ENCODE results near the gene DOK6. TPM values are rescaled to one million over a fixed set of nuclear protein-coding genes. Genes with fewer than 3 reads are reported as not detected.

The DOK6 gene
- total and polyA plus RNA-seq, 10 of the 15 experiments (the other 5 are each of a cell fraction or from before 2014, with no cell fraction given) = 0.01 to 0.09 (median 0.04) TPM; not detected in 4

DNA sequence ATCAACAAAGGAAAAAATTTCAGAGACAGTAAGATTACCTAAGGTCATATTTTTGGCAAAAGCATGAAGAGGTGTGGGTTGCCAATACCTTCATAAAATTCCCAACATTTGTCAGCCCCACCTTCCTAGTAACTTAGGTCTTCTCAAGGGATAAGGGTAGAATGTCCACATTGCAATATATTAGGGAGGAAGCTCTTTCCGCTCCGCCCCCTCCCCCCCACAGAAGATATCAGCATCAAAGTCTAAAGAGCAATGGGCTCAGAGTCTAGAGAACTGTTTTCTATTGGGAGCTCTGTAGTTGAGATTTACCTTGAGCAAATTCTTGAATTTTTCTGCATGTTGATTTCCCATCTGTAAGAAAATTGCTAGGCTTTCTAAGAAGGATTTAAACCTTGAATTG is 346.7 kb downstream of the DOK6 start:
- Histone ChIP-seq H3K27me3 (replicated peaks in 1 of 2; ENCODE audit: control insufficient read depth in 2 of 2, insufficient read depth in 2 of 2, low read length in 1 of 2) (no peaks in the 10 kb centered on the region), H3K4me2 (ENCODE audit: control insufficient read depth, insufficient read depth) (no peak overlapping the region), H3K9ac (ENCODE audit: control insufficient read depth, insufficient read depth, low read length) (no peak overlapping the region), H3K4me3 (no peak overlapping the region), H3K9me3 (replicated peaks; ENCODE audit: control insufficient read depth, insufficient read depth, low read length) (no peaks in the 10 kb centered on the region), H3K36me3 (ENCODE audit: control insufficient read depth in 2 of 2, insufficient read depth in 2 of 2, low read length in 1 of 2) (no peaks in the 10 kb centered on the region), H2AFZ (ENCODE audit: control insufficient read depth, low read depth, low read length) (no peak overlapping the region), H3K4me1 (ENCODE audit: control insufficient read depth, insufficient read depth, low read length) (no peaks in the 10 kb centered on the region), H4K20me1 (ENCODE audit: control insufficient read depth, insufficient read depth) (no peaks in the 10 kb centered on the region), H3K79me2 (ENCODE audit: control insufficient read depth, insufficient read depth, low read length) (no peaks in the 10 kb centered on the region), H3K27ac (ENCODE audit: control insufficient read depth, insufficient read depth) (no peak overlapping the region)
- POLR2A ChIA-PET = no interaction called here
- CTCF ChIA-PET = interaction anchor here (0.6 kb wide), 1 partner anchor 444 kb away, joined by 3 read pairs; no protein-coding TSS in a partner anchor
- intact Hi-C loops (cut with micrococcal nuclease; ENCODE audit: unreplicated experiment) (no loop called here), in situ Hi-C loops (cut with MboI) (no loop called here)
- no peak for DNase-seq (ENCODE audit: low read depth, low spot score)
- RAD21 ChIA-PET (ENCODE audit: unreplicated experiment) = no interaction called here
- BruUV-seq (replicated peaks) = no TSS peak
- TF ChIP-seq NFIC (IDR thresholded peaks at IDR 0.05; ENCODE audit: low read depth, low read length) (no peak), NBN (IDR thresholded peaks at IDR 0.05) (no peak), SRF (IDR thresholded peaks at IDR 0.05; ENCODE audit: low read depth in 2 of 2, low read length in 2 of 2) (no peak), PAX5 (IDR thresholded peaks at IDR 0.05; ENCODE audit: borderline replicate concordance, low read depth, low read length) (no peak), ZNF24 (IDR thresholded peaks at IDR 0.05) (no peak), ZZZ3 (IDR thresholded peaks at IDR 0.05; ENCODE audit: control insufficient read depth, insufficient read length, low read depth) (no peak), NR2F1 (conservative IDR thresholded peaks at IDR 0.05) (no peak)
- SMC1A ChIA-PET (ENCODE audit: uncharacterized antibody, unreplicated experiment) = no interaction called here
- FAIRE-seq = no peak
- 0% methylated on average over 2 of the region's 2 CpGs for WGBS (ENCODE audit: insufficient coverage, insufficient replicate concordance, low lambda C conversion rate, missing lambda C conversion rate)
- ATAC-seq = no peak

- Histone ChIP-seq H3K36me3 (ENCODE audit: control insufficient read depth in 2 of 2, insufficient read depth in 2 of 2, low read length in 1 of 2) (no peaks in the 10 kb centered on the region), H3K4me2 (ENCODE audit: control insufficient read depth, insufficient read depth) (no peak overlapping the region), H2AFZ (ENCODE audit: control insufficient read depth, low read depth, low read length) (no peak overlapping the region), H3K9me3 (replicated peaks; ENCODE audit: control insufficient read depth, insufficient read depth, low read length) (no peaks in the 10 kb centered on the region), H4K20me1 (ENCODE audit: control insufficient read depth, insufficient read depth) (no peaks in the 10 kb centered on the region), H3K27ac (ENCODE audit: control insufficient read depth, insufficient read depth) (no peak overlapping the region), H3K9ac (ENCODE audit: control insufficient read depth, insufficient read depth, low read length) (no peak overlapping the region), H3K79me2 (ENCODE audit: control insufficient read depth, insufficient read depth, low read length) (no peaks in the 10 kb centered on the region), H3K4me1 (ENCODE audit: control insufficient read depth, insufficient read depth, low read length) (no peaks in the 10 kb centered on the region), H3K4me3 (no peak overlapping the region), H3K27me3 (replicated peaks in 1 of 2; ENCODE audit: control insufficient read depth in 2 of 2, insufficient read depth in 2 of 2, low read length in 1 of 2) (no peaks in the 10 kb centered on the region)
- FAIRE-seq = no peak
- no TSS peak for BruUV-seq (replicated peaks)
- CTCF ChIA-PET = no interaction called here
- SMC1A ChIA-PET (ENCODE audit: uncharacterized antibody, unreplicated experiment) = no interaction called here
- no peak for TF ChIP-seq SMAD1 (IDR thresholded peaks at IDR 0.05; ENCODE audit: low read depth, partially characterized antibody)
- no peak for TF ChIP-seq ZNF274 (IDR thresholded peaks at IDR 0.05; ENCODE audit: insufficient read depth, insufficient read length)
- TF ChIP-seq FOXM1 (IDR thresholded peaks at IDR 0.05; ENCODE audit: low read depth, low read length) = no peak
- TF ChIP-seq NRF1 (conservative IDR thresholded peaks at IDR 0.05; ENCODE audit: low read depth, low read length) = no peak
- TF ChIP-seq RCOR1 (conservative IDR thresholded peaks at IDR 0.05; ENCODE audit: low read depth, low read length) = no peak
- TF ChIP-seq MXI1 (IDR thresholded peaks at IDR 0.05; ENCODE audit: low read depth, low read length) = no peak
- TF ChIP-seq PAX5 (IDR thresholded peaks at IDR 0.05; ENCODE audit: borderline replicate concordance, low read depth, low read length) = no peak
- no peak for TF ChIP-seq POU2F2 (IDR thresholded peaks at IDR 0.05; ENCODE audit: borderline replicate concordance, low read depth, low read length)
- TF ChIP-seq, protein P1, sequence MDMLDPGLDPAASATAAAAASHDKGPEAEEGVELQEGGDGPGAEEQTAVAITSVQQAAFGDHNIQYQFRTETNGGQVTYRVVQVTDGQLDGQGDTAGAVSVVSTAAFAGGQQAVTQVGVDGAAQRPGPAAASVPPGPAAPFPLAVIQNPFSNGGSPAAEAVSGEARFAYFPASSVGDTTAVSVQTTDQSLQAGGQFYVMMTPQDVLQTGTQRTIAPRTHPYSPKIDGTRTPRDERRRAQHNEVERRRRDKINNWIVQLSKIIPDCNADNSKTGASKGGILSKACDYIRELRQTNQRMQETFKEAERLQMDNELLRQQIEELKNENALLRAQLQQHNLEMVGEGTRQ (IDR thresholded peaks at IDR 0.05; ENCODE audit: borderline replicate concordance, low read depth, low read length) = no peak
- TF ChIP-seq DPF2 (IDR thresholded peaks at IDR 0.05) = no peak
- POLR2A ChIA-PET = no interaction called here
- in situ Hi-C loops (cut with MboI) (no loop called here), intact Hi-C loops (cut with micrococcal nuclease; ENCODE audit: unreplicated experiment) (no loop called here)
- no peak for ATAC-seq
- RAD21 ChIA-PET (ENCODE audit: unreplicated experiment) = no interaction called here
- 25% methylated on average over 3 of the region's 3 CpGs for WGBS (ENCODE audit: insufficient coverage, insufficient replicate concordance, low lambda C conversion rate, missing lambda C conversion rate)
- no peak for DNase-seq (ENCODE audit: low read depth, low spot score)
These were observed 352.2 kb downstream of the DOK6 start for GRCh38 chr18:69752737-69753380.
